CD1c-positive myeloid dendritic cell (primary cell): ENCODE measurements around the gene DDAH1.

Source experiments
- DNase-seq: peaks from one replicate; pipeline ENCODE4 v3.0.0-alpha.2; 2016; ENCODE audit errors: extremely low spot score

Gene DDAH1

GRCh38 chr1:85328713-85329397 lies 136.1 kb downstream of the DDAH1 start:
- no peak for DNase-seq

- no peak for DNase-seq
Observed at GRCh38 chr1:85327759-85328158, 137.2 kb downstream of the DDAH1 start.

GRCh38 chr1:85326851-85327250 lies 138.1 kb downstream of the DDAH1 start:
- no peak for DNase-seq

- DNase-seq = no peak
Observed at GRCh38 chr1:85326336-85326735, 138.6 kb downstream of the DDAH1 start.

- no peak for DNase-seq
Observed at GRCh38 chr1:85325920-85326319, 139.0 kb downstream of the DDAH1 start.

- no peak for DNase-seq
Observed at GRCh38 chr1:85323770-85324169, 141.2 kb downstream of the DDAH1 start.

- no peak for DNase-seq
Observed at GRCh38 chr1:85322655-85323054, 142.3 kb downstream of the DDAH1 start.

- no peak for DNase-seq
Observed at GRCh38 chr1:85321237-85321964, 143.6 kb downstream of the DDAH1 start.

- no peak for DNase-seq
Observed at GRCh38 chr1:85320371-85321131, 144.4 kb downstream of the DDAH1 start.

- no peak for DNase-seq
Observed at GRCh38 chr1:85319931-85320330, 145.0 kb downstream of the DDAH1 start.

GRCh38 chr1:85319491-85319890 lies 145.5 kb downstream of the DDAH1 start:
- no peak for DNase-seq

- DNase-seq = no peak
Observed at GRCh38 chr1:85318217-85318616, 146.7 kb downstream of the DDAH1 start.

GRCh38 chr1:85317560-85317959 lies 147.4 kb downstream of the DDAH1 start:
- no peak for DNase-seq

GRCh38 chr1:85316321-85316720 lies 148.6 kb downstream of the DDAH1 start:
- DNase-seq = no peak

GRCh38 chr1:85315789-85316188 lies 149.2 kb downstream of the DDAH1 start:
- DNase-seq = no peak

- no peak for DNase-seq
Observed at GRCh38 chr1:85314726-85315125, 150.2 kb downstream of the DDAH1 start.

- no peak for DNase-seq
Observed at GRCh38 chr1:85313888-85314696, 150.9 kb downstream of the DDAH1 start.

GRCh38 chr1:85311818-85312217 lies 153.1 kb downstream of the DDAH1 start:
- no peak for DNase-seq

- DNase-seq = no peak
Observed at GRCh38 chr1:85308833-85309350, 156.1 kb downstream of the DDAH1 start.

GRCh38 chr1:85307987-85308832 lies 156.7 kb downstream of the DDAH1 start:
- peak; percentile 15 for DNase-seq

- DNase-seq = no peak
Observed at GRCh38 chr1:85306236-85306635, 158.7 kb downstream of the DDAH1 start.
